Measurements from ENCODE around the gene ATP1A2. TPM values are rescaled to one million over a fixed set of nuclear protein-coding genes. Genes with fewer than 3 reads are reported as not detected.

ATP1A2 gene
- total and polyA plus RNA-seq, 2 experiments from 2014 or later, result 4.9 to 17.7 TPM

DNA sequence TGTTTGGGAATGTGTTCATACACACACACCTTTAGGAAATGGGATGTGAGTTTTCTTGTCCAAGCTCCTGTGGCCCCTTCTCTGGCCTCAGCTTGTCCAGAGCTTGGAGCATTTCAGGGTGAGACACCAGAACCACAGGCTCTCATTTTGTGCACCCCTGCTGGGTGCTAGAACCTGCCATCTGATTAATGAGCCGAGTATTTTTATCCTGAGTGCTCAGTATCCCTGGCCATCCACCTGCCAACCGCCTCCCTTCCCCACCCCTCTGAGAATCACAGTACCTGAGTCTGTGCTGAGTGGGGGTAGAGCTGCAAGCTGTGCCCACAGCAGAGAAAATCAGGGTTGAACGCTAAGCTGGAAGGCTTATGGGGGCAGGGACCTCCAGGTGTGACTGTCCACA is 76.2 kb downstream of the ATP1A2 start:
- Histone ChIP-seq H2AFZ (no peak overlapping the region), H3K27ac (ENCODE audit: low read depth) (no peak overlapping the region), H3K4me2 (no peak overlapping the region), H3K4me3 (no peak overlapping the region), H3K4me1 (ENCODE audit: insufficient read depth) (peaks cover 32% of the 10 kb centered on the region), H3K79me2 (replicated peaks; ENCODE audit: insufficient read depth) (no peaks in the 10 kb centered on the region), H4K20me1 (replicated peaks; ENCODE audit: insufficient read depth) (no peaks in the 10 kb centered on the region), H3K27me3 (ENCODE audit: insufficient read depth) (no peaks in the 10 kb centered on the region), H3K9me2 (ENCODE audit: insufficient read depth) (peaks cover 9% of the 10 kb centered on the region), H3K36me3 (ENCODE audit: insufficient read depth) (no peaks in the 10 kb centered on the region), H3F3A (replicated peaks; ENCODE audit: low read depth) (0 out of 2 replicates have a peak, but pooled peaks cover 9% of the 10 kb centered on the region)
- no peaks in the 10 kb centered on the region for H3K9me3 Mint-ChIP-seq
- peaks cover 13% of the 10 kb centered on the region for H3K4me1 Mint-ChIP-seq
- DNase-seq (ENCODE audit: low spot score), result no peak
- no peaks in the 10 kb centered on the region; the same call in 2 of the 3 replicates for H3K36me3 Mint-ChIP-seq (ENCODE audit: low read depth)
- H3K4me3 Mint-ChIP-seq, result no peak overlapping the region
- no peak overlapping the region for H3K27ac Mint-ChIP-seq
- ATAC-seq, result no peak
- TF ChIP-seq CREB1 (CRISPR knock-in tag; IDR thresholded peaks at IDR 0.05; ENCODE audit: low read depth) (no peak), EZH2 (IDR thresholded peaks at IDR 0.05; ENCODE audit: low read depth, unreplicated experiment) (no peak), ZNF331 (CRISPR knock-in tag; IDR thresholded peaks at IDR 0.05; ENCODE audit: low read depth) (no peak), JUNB (IDR thresholded peaks at IDR 0.05; ENCODE audit: unreplicated experiment) (no peak), ZNF114 (CRISPR knock-in tag; IDR thresholded peaks at IDR 0.05) (no peak), EZH2phosphoT487 (IDR thresholded peaks at IDR 0.05; ENCODE audit: unreplicated experiment) (no peak), NANOG (IDR thresholded peaks at IDR 0.05; ENCODE audit: borderline replicate concordance) (no peak), POLR2AphosphoS5 (IDR thresholded peaks at IDR 0.05; ENCODE audit: low read depth) (no peak), STAT1 (IDR thresholded peaks at IDR 0.05; ENCODE audit: unreplicated experiment) (no peak)
- TF ChIP-seq, protein P1, sequence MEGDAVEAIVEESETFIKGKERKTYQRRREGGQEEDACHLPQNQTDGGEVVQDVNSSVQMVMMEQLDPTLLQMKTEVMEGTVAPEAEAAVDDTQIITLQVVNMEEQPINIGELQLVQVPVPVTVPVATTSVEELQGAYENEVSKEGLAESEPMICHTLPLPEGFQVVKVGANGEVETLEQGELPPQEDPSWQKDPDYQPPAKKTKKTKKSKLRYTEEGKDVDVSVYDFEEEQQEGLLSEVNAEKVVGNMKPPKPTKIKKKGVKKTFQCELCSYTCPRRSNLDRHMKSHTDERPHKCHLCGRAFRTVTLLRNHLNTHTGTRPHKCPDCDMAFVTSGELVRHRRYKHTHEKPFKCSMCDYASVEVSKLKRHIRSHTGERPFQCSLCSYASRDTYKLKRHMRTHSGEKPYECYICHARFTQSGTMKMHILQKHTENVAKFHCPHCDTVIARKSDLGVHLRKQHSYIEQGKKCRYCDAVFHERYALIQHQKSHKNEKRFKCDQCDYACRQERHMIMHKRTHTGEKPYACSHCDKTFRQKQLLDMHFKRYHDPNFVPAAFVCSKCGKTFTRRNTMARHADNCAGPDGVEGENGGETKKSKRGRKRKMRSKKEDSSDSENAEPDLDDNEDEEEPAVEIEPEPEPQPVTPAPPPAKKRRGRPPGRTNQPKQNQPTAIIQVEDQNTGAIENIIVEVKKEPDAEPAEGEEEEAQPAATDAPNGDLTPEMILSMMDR (conservative IDR thresholded peaks at IDR 0.05; ENCODE audit: low read depth in 2 of 2), result no peak
- TF ChIP-seq, protein P2, sequence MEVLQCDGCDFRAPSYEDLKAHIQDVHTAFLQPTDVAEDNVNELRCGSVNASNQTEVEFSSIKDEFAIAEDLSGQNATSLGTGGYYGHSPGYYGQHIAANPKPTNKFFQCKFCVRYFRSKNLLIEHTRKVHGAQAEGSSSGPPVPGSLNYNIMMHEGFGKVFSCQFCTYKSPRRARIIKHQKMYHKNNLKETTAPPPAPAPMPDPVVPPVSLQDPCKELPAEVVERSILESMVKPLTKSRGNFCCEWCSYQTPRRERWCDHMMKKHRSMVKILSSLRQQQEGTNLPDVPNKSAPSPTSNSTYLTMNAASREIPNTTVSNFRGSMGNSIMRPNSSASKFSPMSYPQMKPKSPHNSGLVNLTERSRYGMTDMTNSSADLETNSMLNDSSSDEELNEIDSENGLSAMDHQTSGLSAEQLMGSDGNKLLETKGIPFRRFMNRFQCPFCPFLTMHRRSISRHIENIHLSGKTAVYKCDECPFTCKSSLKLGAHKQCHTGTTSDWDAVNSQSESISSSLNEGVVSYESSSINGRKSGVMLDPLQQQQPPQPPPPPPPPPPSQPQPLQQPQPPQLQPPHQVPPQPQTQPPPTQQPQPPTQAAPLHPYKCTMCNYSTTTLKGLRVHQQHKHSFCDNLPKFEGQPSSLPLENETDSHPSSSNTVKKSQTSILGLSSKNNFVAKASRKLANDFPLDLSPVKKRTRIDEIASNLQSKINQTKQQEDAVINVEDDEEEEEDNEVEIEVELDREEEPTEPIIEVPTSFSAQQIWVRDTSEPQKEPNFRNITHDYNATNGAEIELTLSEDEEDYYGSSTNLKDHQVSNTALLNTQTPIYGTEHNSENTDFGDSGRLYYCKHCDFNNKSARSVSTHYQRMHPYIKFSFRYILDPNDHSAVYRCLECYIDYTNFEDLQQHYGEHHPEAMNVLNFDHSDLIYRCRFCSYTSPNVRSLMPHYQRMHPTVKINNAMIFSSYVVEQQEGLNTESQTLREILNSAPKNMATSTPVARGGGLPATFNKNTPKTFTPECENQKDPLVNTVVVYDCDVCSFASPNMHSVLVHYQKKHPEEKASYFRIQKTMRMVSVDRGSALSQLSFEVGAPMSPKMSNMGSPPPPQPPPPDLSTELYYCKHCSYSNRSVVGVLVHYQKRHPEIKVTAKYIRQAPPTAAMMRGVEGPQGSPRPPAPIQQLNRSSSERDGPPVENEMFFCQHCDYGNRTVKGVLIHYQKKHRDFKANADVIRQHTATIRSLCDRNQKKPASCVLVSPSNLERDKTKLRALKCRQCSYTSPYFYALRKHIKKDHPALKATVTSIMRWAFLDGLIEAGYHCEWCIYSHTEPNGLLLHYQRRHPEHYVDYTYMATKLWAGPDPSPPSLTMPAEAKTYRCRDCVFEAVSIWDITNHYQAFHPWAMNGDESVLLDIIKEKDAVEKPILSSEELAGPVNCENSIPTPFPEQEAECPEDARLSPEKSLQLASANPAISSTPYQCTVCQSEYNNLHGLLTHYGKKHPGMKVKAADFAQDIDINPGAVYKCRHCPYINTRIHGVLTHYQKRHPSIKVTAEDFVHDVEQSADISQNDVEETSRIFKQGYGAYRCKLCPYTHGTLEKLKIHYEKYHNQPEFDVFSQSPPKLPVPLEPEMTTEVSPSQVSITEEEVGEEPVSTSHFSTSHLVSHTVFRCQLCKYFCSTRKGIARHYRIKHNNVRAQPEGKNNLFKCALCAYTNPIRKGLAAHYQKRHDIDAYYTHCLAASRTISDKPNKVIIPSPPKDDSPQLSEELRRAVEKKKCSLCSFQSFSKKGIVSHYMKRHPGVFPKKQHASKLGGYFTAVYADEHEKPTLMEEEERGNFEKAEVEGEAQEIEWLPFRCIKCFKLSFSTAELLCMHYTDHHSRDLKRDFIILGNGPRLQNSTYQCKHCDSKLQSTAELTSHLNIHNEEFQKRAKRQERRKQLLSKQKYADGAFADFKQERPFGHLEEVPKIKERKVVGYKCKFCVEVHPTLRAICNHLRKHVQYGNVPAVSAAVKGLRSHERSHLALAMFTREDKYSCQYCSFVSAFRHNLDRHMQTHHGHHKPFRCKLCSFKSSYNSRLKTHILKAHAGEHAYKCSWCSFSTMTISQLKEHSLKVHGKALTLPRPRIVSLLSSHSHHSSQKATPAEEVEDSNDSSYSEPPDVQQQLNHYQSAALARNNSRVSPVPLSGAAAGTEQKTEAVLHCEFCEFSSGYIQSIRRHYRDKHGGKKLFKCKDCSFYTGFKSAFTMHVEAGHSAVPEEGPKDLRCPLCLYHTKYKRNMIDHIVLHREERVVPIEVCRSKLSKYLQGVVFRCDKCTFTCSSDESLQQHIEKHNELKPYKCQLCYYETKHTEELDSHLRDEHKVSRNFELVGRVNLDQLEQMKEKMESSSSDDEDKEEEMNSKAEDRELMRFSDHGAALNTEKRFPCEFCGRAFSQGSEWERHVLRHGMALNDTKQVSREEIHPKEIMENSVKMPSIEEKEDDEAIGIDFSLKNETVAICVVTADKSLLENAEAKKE (CRISPR knock-in tag; IDR thresholded peaks at IDR 0.05), result no peak
- TF ChIP-seq, protein P3, sequence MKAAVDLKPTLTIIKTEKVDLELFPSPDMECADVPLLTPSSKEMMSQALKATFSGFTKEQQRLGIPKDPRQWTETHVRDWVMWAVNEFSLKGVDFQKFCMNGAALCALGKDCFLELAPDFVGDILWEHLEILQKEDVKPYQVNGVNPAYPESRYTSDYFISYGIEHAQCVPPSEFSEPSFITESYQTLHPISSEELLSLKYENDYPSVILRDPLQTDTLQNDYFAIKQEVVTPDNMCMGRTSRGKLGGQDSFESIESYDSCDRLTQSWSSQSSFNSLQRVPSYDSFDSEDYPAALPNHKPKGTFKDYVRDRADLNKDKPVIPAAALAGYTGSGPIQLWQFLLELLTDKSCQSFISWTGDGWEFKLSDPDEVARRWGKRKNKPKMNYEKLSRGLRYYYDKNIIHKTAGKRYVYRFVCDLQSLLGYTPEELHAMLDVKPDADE (IDR thresholded peaks at IDR 0.05), result no peak
- TF ChIP-seq, protein P4, sequence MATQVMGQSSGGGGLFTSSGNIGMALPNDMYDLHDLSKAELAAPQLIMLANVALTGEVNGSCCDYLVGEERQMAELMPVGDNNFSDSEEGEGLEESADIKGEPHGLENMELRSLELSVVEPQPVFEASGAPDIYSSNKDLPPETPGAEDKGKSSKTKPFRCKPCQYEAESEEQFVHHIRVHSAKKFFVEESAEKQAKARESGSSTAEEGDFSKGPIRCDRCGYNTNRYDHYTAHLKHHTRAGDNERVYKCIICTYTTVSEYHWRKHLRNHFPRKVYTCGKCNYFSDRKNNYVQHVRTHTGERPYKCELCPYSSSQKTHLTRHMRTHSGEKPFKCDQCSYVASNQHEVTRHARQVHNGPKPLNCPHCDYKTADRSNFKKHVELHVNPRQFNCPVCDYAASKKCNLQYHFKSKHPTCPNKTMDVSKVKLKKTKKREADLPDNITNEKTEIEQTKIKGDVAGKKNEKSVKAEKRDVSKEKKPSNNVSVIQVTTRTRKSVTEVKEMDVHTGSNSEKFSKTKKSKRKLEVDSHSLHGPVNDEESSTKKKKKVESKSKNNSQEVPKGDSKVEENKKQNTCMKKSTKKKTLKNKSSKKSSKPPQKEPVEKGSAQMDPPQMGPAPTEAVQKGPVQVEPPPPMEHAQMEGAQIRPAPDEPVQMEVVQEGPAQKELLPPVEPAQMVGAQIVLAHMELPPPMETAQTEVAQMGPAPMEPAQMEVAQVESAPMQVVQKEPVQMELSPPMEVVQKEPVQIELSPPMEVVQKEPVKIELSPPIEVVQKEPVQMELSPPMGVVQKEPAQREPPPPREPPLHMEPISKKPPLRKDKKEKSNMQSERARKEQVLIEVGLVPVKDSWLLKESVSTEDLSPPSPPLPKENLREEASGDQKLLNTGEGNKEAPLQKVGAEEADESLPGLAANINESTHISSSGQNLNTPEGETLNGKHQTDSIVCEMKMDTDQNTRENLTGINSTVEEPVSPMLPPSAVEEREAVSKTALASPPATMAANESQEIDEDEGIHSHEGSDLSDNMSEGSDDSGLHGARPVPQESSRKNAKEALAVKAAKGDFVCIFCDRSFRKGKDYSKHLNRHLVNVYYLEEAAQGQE (IDR thresholded peaks at IDR 0.05; ENCODE audit: unreplicated experiment), result no peak
- H3K27me3 Mint-ChIP-seq (ENCODE audit: insufficient read depth, low read depth, poor library complexity), result no peaks in the 10 kb centered on the region
